Loucy (cell line): ENCODE measurements around the gene EED.
"Not testable (repeated sequence)": the region's sequence is repeated elsewhere in the genome, so short reads cannot be mapped to it uniquely, and the experiment has no call there.

Source experiments
- H2AFZ ChIP-seq: fragments of 200-600 bp; sonication (generic); 2 replicates; pipeline ENCODE4 v1.6.0; 2016; ENCODE audit warnings: antibody characterized with exemption, mild to moderate bottlenecking, low read length, moderate library complexity
- H3F3A ChIP-seq: fragments of 200-600 bp; 2 replicates; pipeline ENCODE4 v1.6.0; 2016; ENCODE audit warnings: antibody characterized with exemption, low read depth, mild to moderate bottlenecking
- H3K27me3 ChIP-seq: fragments of 200-600 bp; sonication (generic); 2 replicates; pipeline ENCODE4 v1.6.1; 2014; ENCODE audit warnings: low read length, mild to moderate bottlenecking; ENCODE audit not compliant: insufficient read depth, poor library complexity, severe bottlenecking
- H3K36me3 ChIP-seq: fragments of 200-600 bp; sonication (generic); 2 replicates; pipeline ENCODE4 v1.6.1; 2016; ENCODE audit warnings: low read length; ENCODE audit not compliant: insufficient read depth
- H3K4me1 ChIP-seq: fragments of 200-600 bp; sonication (generic); 2 replicates; pipeline ENCODE4 v1.5.1; 2014; ENCODE audit warnings: low read length, mild to moderate bottlenecking; ENCODE audit not compliant: insufficient read depth, poor library complexity, severe bottlenecking
- H3K4me2 ChIP-seq: fragments of 200-600 bp; sonication (generic); 2 replicates; pipeline ENCODE4 v1.6.0; 2014; ENCODE audit warnings: antibody characterized with exemption, low read length, low read depth, mild to moderate bottlenecking; ENCODE audit not compliant: poor library complexity, severe bottlenecking
- H3K4me3 ChIP-seq: fragments of 200-600 bp; sonication (generic); 2 replicates; pipeline ENCODE4 v1.5.1; 2014; ENCODE audit warnings: low read length, mild to moderate bottlenecking, mixed read lengths; ENCODE audit not compliant: poor library complexity, severe bottlenecking
- H3K79me2 ChIP-seq: fragments of 200-600 bp; sonication (generic); 2 replicates; pipeline ENCODE4 v1.6.1; 2014; ENCODE audit warnings: low read length; ENCODE audit not compliant: insufficient read depth
- H3K9ac ChIP-seq: fragments of 200-600 bp; sonication (generic); 2 replicates; pipeline ENCODE4 v1.6.0; 2014; ENCODE audit warnings: mild to moderate bottlenecking, low read depth, low read length, moderate library complexity; ENCODE audit not compliant: poor library complexity, severe bottlenecking
- H3K9me2 ChIP-seq: fragments of 200-600 bp; sonication (generic); replicated peaks from 2 replicates; pipeline ENCODE4 v1.6.1; 2016; ENCODE audit warnings: low read depth, low read length, mixed read lengths
- H3K9me3 ChIP-seq: fragments of 200-600 bp; sonication (generic); 2 replicates; pipeline ENCODE4 v1.6.1; 2014; ENCODE audit warnings: mild to moderate bottlenecking, antibody characterized with exemption, low read length, low read depth; ENCODE audit not compliant: insufficient read depth
- H4K20me1 ChIP-seq: fragments of 200-600 bp; sonication (generic); 2 replicates; pipeline ENCODE4 v1.6.0; 2014; ENCODE audit warnings: antibody characterized with exemption, low read length, mild to moderate bottlenecking; ENCODE audit not compliant: insufficient read depth, poor library complexity, severe bottlenecking
- EZH2phosphoT487 ChIP-seq: fragments of 200-600 bp; IDR thresholded peaks from 2 replicates; pipeline ENCODE4 v1.6.1; 2018; ENCODE audit warnings: antibody characterized with exemption, mild to moderate bottlenecking, moderate library complexity, borderline replicate concordance
- TF ChIP-seq, protein P1 (sequence below): fragments of 200-600 bp; sonication (generic); conservative IDR thresholded peaks from 2 replicates; pipeline ENCODE4 v1.5.1; 2014; ENCODE audit warnings: mild to moderate bottlenecking, antibody characterized with exemption, low read length

Gene EED

DNA sequence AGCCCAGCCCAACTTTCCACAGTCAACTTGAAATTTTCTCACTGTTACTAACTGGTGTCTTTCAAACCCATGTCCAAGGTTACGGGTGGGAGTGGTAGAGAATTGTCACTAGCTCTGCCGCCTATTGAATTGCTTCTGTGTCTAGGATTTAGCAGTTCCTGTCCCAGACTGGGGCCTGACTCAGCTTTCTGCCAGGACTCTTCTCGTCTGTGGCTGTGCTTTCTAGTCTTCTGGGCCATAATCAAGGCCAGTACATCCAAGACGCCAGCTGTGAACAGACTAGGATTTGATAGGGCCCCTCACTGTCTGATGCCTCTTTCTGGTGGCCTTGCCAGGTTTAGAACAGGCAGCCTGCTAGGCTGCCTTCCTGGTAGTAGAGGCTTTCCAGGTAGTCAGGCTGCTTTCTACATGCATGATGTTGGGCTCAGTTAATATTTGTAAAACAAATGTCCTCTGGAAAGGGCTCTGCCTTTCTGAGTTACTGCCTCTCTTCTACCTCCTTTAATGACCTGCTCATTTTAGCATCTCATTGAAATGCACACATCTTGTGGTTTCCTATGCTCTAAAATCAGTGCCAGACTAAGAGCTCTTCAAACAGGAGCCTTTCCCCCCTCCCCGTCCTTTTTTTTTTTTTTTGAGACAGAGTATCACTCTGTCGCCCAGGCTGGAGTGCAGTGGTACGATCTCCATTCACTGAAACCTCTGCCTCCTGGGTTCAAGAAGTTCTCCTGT lies 44.4 kb downstream of the EED start:
- H3K4me3 ChIP-seq: no peak overlapping the region
- H3K9me2 ChIP-seq: no peaks in the 10 kb centered on the region
- H3K4me2 ChIP-seq: no peak overlapping the region

DNA sequence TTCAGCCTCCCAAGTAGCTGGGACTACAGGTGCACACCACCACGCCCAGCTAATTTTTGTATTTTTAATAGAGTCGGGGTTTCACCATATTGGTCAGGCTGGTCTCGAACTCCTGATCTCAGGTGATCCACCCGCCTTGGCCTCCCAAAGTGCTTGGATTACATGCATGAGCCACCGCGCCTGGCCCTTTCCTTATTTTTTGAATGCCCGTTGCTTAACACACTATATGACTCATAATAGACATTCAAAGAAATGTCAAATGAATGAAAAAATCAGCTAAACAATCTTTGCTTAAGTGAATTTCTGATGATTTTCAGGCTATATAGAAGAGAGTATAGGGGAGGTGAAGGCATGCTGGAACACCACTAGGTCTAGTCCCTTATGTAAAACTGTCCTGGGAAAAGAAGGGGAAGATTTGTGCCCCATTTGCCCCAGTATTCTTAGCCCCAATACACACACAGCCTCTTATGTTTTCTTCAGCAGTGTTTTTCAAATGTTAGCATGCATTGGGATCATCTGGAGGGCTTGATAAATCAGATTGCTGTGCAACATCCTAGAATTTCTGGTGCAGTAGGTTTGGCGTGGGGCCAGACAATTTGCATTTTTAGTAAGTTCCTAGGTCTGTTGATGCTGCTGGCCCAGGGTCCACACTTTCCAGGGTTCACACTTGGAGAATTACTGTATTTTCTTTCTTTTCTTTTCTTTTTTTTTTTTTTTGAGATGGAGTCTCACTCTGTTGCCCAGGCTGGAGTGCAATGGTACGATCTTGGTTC lies 45.1 kb downstream of the EED start:
- H4K20me1 ChIP-seq, H3K4me3 ChIP-seq, H3K4me1 ChIP-seq, H3K36me3 ChIP-seq, H3K9ac ChIP-seq, H3K79me2 ChIP-seq, H3K9me3 ChIP-seq, H3K4me2 ChIP-seq, H3K9me2 ChIP-seq, H2AFZ ChIP-seq, H3F3A ChIP-seq, H3K27me3 ChIP-seq: not testable (repeated sequence)

More for the DNA sequence above, 44.4 kb downstream of the EED start:
- no peaks in the 10 kb centered on the region for H3K4me1 ChIP-seq
- no peaks in the 10 kb centered on the region for H3K27me3 ChIP-seq
- H3F3A ChIP-seq: no peaks in the 10 kb centered on the region
- no peak overlapping the region for H3K9ac ChIP-seq
- no peaks in the 10 kb centered on the region for H4K20me1 ChIP-seq
- no peaks in the 10 kb centered on the region for H3K79me2 ChIP-seq
- peaks cover 7% of the 10 kb centered on the region; the same call in 1 of the 2 replicates for H3K36me3 ChIP-seq
- H2AFZ ChIP-seq: no peak overlapping the region
- H3K9me3 ChIP-seq: no peaks in the 10 kb centered on the region
- TF ChIP-seq, protein P1, sequence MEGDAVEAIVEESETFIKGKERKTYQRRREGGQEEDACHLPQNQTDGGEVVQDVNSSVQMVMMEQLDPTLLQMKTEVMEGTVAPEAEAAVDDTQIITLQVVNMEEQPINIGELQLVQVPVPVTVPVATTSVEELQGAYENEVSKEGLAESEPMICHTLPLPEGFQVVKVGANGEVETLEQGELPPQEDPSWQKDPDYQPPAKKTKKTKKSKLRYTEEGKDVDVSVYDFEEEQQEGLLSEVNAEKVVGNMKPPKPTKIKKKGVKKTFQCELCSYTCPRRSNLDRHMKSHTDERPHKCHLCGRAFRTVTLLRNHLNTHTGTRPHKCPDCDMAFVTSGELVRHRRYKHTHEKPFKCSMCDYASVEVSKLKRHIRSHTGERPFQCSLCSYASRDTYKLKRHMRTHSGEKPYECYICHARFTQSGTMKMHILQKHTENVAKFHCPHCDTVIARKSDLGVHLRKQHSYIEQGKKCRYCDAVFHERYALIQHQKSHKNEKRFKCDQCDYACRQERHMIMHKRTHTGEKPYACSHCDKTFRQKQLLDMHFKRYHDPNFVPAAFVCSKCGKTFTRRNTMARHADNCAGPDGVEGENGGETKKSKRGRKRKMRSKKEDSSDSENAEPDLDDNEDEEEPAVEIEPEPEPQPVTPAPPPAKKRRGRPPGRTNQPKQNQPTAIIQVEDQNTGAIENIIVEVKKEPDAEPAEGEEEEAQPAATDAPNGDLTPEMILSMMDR: no peak
- no peak for TF ChIP-seq EZH2phosphoT487

DNA sequence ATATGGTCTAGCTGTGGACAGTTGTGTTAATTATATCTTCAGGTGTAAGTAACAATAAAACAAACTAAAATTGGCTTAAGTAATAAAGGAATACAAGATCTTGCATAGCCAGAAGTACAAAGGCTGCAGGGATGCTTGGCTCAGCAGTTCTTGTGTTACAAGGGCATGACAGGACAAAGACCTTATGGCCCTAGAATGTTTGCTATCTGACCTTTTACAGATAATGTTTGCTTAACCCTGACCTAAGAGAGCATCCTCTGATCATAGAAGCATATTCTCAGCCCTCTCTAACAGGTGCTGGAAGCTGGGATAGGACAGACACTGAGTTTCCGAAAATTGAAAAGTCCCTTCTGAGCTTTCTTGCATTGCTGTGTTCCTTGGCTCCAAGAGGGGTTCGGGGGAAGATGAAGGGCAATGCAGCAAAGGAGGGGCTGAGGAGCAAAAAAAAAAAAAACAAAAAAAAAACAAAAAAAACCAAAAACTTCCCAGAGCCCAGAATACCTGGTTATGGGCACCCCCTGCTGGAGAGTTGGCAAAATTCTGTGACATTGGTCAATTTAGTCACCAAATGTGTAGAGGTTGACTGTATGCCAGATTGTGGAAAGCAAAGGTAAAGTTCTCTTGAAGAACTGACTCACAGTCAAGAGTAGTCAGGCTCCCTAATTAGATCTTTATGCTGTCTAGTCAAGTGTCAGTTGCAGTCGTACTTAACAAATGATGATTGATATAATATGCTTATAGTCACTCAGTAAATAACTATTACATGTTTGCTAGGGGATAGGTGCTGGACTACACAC lies 47.1 kb downstream of the EED start:
- no peak overlapping the region for H2AFZ ChIP-seq
- H3K9me2 ChIP-seq: no peaks in the 10 kb centered on the region
- H3K4me1 ChIP-seq: no peaks in the 10 kb centered on the region
- no peaks in the 10 kb centered on the region for H3F3A ChIP-seq
- H3K79me2 ChIP-seq: no peaks in the 10 kb centered on the region
- H3K9ac ChIP-seq: no peak overlapping the region
- no peak for TF ChIP-seq EZH2phosphoT487
- TF ChIP-seq, protein P1: peak; percentile 92
- no peaks in the 10 kb centered on the region for H3K36me3 ChIP-seq
- H3K4me3 ChIP-seq: no peak overlapping the region
- H3K27me3 ChIP-seq: no peaks in the 10 kb centered on the region
- H3K4me2 ChIP-seq: no peak overlapping the region
- no peaks in the 10 kb centered on the region for H4K20me1 ChIP-seq
- H3K9me3 ChIP-seq: no peaks in the 10 kb centered on the region
